Left lobe of liver (tissue), 2 donors: Measurements from ENCODE around the gene ANGPTL2. TPM values are rescaled to one million over a fixed set of nuclear protein-coding genes. Genes with fewer than 3 reads are reported as not detected.
A peak's percentile ranks its signal among the peaks of the same experiment; 100 is the strongest.
"Not testable (repeated sequence)": the region's sequence is repeated elsewhere in the genome, so short reads cannot be mapped to it uniquely, and the experiment has no call there.

Source experiments
- ATAC-seq: fragments of 200-7000 bp; cut with Tn5 transposase; one replicate; pipeline ENCODE4 v1.9.1; 2020; ENCODE audit warnings: mild to moderate bottlenecking, moderate library complexity
- DNase-seq: peaks from one replicate; pipeline ENCODE4 v3.0.0-alpha.2; 2020; ENCODE audit warnings: low spot score
- total RNA-seq: library from RNA; stranded (reverse); gene quantifications from one replicate; pipeline ENCODE4 v1.2.1, GENCODE V29; 2021
- donor health status: DM: no; HTN: no; CAD: no; lungs with moderate emphysema.
- donor health status: DM: no; HTN: yes; CAD: no.

ANGPTL2 gene
- 2.8 TPM for total RNA-seq

- peak; percentile 82 for ATAC-seq
Observed at GRCh38 chr9:127122176-127123063, at the start of gene ANGPTL2. Gene ANGPTL2, minus strand, starts transcription at chr9:127122635. Its CDS starts 13,904 bp downstream, at chr9:127108731.

DNA sequence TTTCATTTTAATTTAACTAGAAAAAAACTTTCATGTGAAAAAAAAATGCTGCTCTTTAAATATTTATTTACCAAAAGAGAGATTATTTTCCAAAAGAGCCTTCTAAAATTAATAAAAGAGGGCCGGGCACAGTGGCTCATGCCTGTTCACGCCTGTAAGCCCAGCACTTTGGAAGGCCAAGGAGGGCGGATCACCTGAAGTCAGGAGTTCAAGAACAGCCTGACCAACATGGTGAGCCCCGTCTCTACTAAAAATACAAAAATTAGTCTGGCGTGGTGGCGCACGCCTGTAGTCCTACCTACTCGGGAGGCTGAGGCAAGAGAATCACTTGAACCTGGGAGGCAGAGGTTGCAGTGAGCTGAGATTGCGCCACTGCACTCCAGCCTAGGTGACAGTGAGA is 48.9 kb upstream of the ANGPTL2 start:
- ATAC-seq, DNase-seq: not testable (repeated sequence)

More at GRCh38 chr9:127122176-127123063, at the start of gene ANGPTL2:
- DNase-seq = peak; percentile 62

GRCh38 chr9:127170652-127171051 is 48.2 kb upstream of the ANGPTL2 start:
- ATAC-seq = no peak
- DNase-seq = no peak

- no peak for DNase-seq
- ATAC-seq = no peak
Observed at GRCh38 chr9:127170103-127170502, 47.7 kb upstream of the ANGPTL2 start.

GRCh38 chr9:127169575-127169883 is 47.1 kb upstream of the ANGPTL2 start:
- ATAC-seq (no peak), DNase-seq (no peak)

DNA sequence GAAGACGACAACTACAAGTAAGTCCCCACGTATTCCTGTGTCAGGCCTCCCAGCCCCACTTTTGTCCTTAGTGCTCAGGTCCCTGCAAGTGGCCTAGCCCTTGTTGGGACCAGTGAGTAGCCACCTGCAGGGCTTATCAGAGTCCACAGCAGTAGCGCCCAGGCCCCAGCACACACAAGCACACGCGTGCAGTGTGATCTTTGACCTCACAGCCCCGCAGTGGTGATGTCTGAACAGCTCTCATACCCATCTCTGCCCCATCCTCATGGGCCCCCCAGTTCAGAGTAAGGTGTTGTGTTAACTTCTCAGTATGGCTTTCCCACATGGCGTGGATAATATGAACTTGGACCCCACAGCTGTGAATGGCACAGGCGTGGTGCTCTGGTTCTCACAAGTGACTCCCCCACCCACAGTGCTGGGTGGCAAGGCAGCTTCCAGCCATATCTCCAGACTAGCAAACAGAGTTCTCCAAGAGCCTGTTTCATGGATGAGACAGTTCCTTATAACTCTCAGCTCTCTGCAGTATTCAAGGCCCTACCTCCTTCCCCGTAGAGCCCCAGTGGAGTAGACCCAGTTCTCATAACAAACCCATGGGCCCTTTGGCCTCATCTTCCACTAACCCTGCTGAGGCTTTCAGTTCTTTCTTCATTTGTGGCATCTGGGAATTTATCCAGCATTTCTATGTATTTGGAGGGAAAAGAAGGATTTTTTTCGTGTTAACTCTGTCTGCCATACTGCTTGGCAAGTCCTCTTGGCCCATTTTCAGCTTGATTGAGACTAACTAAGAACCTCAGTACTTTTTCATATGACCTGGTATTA is 46.5 kb upstream of the ANGPTL2 start:
- ATAC-seq = no peak

DNA sequence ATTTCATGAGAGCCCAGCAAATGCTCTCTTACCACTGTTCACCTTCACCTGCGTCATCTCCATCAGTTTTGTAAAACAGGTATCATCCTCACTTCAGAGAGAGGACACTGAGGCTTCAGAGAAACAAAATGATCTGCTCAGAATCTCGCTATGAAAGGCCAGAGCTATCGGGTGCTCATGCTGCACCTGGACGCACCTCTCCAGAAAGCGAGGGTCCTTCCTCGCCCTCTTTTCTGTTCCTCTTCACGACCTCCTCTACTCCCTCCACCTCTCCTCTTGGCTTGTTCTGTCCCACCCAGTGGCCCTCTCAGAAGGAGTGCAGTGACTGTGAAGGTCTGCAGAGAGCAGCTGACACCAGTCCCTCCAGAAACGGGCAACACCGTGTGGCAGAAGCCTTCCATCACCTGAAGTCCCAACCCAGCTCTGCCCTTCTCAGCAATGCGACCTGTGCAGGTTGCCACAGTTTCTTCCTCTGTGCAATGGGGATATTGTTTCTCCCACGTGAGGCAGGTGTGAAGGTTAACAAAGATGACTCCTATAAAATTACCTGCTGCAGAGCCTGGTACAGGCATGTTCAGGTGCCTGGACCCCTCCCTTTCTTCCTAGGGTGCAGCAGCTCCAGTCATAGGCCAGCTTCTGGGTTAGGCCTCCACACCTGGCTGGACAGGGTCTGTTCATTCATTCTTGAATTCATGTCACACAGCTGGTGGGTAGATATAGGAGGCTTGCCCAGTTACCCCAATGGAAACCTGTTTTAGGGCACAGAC is 45.3 kb upstream of the ANGPTL2 start:
- ATAC-seq (no peak), DNase-seq (no peak)

More for the DNA sequence above, 46.5 kb upstream of the ANGPTL2 start:
- DNase-seq = no peak

GRCh38 chr9:127166651-127167524 is 44.5 kb upstream of the ANGPTL2 start:
- DNase-seq (no peak), ATAC-seq (no peak)

DNA sequence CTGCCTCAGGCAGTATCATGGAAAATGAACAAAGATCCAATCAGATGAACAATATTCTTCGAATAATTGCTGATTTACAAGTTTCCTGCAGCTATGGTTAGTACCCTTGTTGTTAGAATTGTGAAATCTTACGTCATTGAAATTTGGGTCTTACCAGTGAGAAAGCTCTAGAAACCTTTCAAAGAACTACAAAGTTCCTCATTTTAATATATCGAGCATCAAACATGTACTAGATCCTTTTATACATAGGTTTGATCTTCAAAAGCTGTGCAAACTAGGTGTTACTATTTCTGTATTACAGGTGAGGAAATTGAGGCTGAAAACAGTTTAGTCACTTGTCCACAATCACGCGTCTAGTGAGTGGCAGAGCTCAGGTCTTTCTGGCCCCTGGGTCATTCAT is 43.7 kb upstream of the ANGPTL2 start:
- ATAC-seq (no peak), DNase-seq (no peak)

GRCh38 chr9:127165116-127165515 is 42.7 kb upstream of the ANGPTL2 start:
- DNase-seq = no peak
- ATAC-seq = no peak

GRCh38 chr9:127163409-127163808 is 41.0 kb upstream of the ANGPTL2 start:
- no peak for DNase-seq
- ATAC-seq = no peak

DNA sequence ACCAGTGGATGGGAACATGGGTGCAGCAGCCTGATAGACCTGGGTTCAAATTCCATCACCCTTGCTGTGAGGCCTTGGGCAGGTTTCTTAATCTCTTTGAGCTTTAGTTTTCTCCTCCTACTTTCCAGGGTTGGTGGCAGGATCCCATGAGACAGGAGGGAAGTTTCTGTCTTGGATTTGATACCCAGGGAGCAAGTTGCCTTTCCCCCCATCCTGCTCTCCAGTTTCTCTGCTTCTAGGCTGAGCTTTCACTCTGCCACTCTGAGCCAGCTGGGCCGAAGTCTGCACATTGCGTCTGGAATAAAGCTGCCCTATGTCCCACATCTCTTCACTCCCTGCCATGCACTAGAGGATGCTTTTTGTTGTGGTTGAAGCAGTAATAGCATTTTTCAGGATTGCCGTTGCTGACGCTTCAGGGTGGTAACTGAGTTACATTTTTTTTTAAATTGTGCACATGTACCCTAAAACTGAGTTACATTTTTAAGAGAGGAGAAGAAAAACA is 40.5 kb upstream of the ANGPTL2 start:
- DNase-seq (no peak), ATAC-seq (no peak)

- ATAC-seq = no peak
- peak; percentile 33 for DNase-seq
Observed at GRCh38 chr9:127162046-127162863, 39.8 kb upstream of the ANGPTL2 start.

DNA sequence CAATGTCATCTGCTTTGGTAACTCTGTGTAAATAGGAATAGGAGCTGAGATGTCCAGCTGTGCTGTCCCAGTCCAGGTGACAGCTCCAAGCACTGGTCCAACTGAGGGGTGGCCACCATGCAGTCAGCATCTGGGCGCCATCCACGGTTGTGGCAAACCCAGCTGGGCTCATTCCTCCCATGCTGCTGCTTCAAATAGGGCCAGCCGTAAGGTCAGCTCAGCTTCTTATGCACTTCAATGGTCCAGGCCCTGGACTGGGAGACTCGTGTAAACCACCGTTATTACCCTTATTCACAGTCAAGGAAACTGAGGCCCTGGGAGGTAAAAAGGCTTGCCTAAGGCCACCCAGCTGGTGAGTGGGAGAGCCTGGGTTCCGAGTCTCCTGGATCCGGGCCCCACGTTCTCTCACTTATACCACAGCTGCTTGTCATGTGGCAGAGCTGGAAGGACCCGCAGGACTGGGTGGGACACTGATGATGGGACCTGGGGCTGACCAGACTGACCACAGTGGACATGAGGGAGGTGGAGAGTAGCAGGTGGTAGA is 38.7 kb upstream of the ANGPTL2 start:
- ATAC-seq (no peak), DNase-seq (peak; percentile 35)

DNA sequence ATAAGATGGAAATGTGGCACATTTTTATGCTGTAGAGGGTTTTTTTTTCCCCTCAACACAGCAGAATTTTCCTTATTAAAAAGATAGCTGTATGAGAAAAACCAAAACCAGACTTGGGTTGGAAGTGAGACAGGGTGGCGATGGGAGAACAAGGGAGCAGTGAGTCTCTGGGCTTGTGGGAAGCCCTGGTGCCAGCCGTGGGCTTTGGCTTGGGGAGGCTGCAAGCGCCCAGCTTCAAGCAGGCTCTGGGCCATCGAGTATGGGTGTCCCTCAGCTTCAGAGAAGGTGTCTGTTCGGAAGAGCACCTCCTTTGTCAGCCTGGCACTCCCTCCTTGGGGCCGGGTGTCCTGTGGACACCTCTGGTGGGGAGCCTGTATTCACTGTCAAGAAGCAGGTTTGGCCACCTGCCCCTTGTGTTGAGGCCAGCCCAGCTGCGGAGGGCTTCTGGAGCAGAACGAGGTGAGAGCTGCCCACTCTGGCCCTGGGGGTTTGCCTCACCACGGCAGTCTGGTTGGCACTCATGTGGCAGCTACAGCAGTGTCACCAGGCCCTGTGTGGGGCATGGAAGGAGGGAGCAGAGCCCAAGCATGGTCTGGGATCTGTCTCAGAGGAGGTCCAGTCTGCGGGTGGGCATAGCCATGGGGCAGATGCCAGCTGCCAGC is 37.6 kb upstream of the ANGPTL2 start:
- peak; percentile 44 for DNase-seq
- ATAC-seq = no peak

GRCh38 chr9:127159325-127159801 is 36.9 kb upstream of the ANGPTL2 start:
- peak; percentile 97 for ATAC-seq
- peak; percentile 85 for DNase-seq

DNA sequence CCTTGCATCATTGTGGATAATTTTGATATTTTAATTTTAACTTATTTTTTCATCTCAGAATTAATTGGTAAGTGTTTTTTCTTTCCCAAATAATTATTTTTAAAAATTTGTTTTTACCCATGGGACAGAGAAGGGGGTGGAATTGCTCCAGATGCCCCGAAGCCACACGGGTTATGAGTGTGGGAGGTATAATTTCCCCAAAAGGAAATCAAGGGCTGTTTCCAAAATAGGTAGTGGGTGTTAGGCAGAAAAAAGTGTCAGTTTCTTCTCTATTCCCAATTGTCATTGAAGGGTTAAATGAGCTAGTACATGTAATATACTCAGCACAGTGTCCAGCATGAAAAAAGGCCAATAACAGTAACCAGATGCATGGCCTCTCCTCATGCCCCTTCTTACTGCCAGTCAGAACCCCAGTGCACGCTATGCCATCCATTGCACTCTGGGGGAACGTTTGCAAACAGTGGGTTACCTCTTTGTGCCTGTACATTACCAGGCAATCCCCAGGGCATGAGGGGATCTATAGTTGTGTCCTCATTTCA is 36.4 kb upstream of the ANGPTL2 start:
- DNase-seq (no peak), ATAC-seq (no peak)
